Esophagus muscularis mucosa (tissue), 4 donors: Measurements from ENCODE around the gene LDHD. TPM values are rescaled to one million over a fixed set of nuclear protein-coding genes. Genes with fewer than 3 reads are reported as not detected.

Source experiments
- DNase-seq: peaks from one replicate; pipeline ENCODE4 v3.0.0-alpha.2; 2017; ENCODE audit errors: extremely low spot score
- H3K27ac ChIP-seq, 4 donors: fragments of 200-600 bp; sonication (generic); replicated peaks in 1 of 4; 1 replicate in 3 of 4; 2 replicates in 1 of 4; pipeline ENCODE4 v1.5.1; 2016 to 2019; ENCODE audit warnings: mild to moderate bottlenecking in 1 of 4
- H3K27me3 ChIP-seq, 4 donors: fragments of 200-600 bp; sonication (generic); one replicate each; pipeline versions ENCODE4 v1.5.1 to v1.6.0; 2016 to 2019
- H3K36me3 ChIP-seq, 4 donors: fragments of 200-600 bp; sonication (generic); one replicate each; pipeline ENCODE4 v1.5.1; 2016 to 2019
- H3K4me1 ChIP-seq, 4 donors: fragments of 200-600 bp; sonication (generic); one replicate each; pipeline ENCODE4 v1.5.1; 2016 to 2019
- H3K4me3 ChIP-seq, 4 donors: fragments of 200-600 bp; sonication (generic); 1 replicate in 2 of 4; 2 replicates in 2 of 4; pipeline ENCODE4 v1.5.1; 2016 to 2019; ENCODE audit warnings: mild to moderate bottlenecking in 4 of 4, moderate library complexity in 1 of 4
- H3K9me3 ChIP-seq, 4 donors: fragments of 200-600 bp; sonication (generic); 1 replicate in 3 of 4; 2 replicates in 1 of 4; pipeline ENCODE4 v1.5.1; 2016 to 2019
- CTCF ChIP-seq, 3 experiments: fragments of 200-600 bp in 2 of 3; fragments of 450-650 bp in 1 of 3; sonication (generic) in 2 of 3; IDR thresholded peaks; one replicate each; pipeline ENCODE4 v1.5.1; 2017 to 2019; ENCODE audit warnings: antibody characterized with exemption in 3 of 3, mild to moderate bottlenecking in 2 of 3, moderate library complexity in 1 of 3
- EP300 ChIP-seq: sonication (generic); formaldehyde crosslinking; IDR thresholded peaks from one replicate; pipeline ENCODE4 v1.6.1; 2017; ENCODE audit warnings: antibody characterized with exemption
- POLR2A ChIP-seq: fragments of 450-650 bp; IDR thresholded peaks from one replicate; pipeline ENCODE4 v1.6.1; 2017; ENCODE audit warnings: antibody characterized with exemption, moderate library complexity, mild to moderate bottlenecking, low read depth
- POLR2AphosphoS5 ChIP-seq, 2 donors: sonication (generic); formaldehyde crosslinking; IDR thresholded peaks; one replicate each; pipeline ENCODE4 v1.6.1; 2017; ENCODE audit warnings: antibody characterized with exemption in 2 of 2
- WGBS: methylation state at CpG from one replicate; pipeline ENCODE4 v1.1.5; 2018; 5-methylcytosine and 5-hydroxymethylcytosine counted together
- intact Hi-C: fragments of 100-400 bp; cut with DNase I; formaldehyde crosslinking; loops from one replicate; pipeline ENCODE4 v1.15.1; 2023
- total RNA-seq, 4 donors: library from RNA; depleted of rRNA; stranded (reverse); fragments of >200 nt; gene quantifications; one replicate each; pipeline versions ENCODE4 v1.1.0 to v1.2.1, GENCODE V29; 2016

LDHD gene
- total RNA-seq, 4 donors from 2014 or later: 6.7 to 13.2 (median 8.7) TPM

GRCh38 chr16:75080205-75081029 lies 36.2 kb downstream of the LDHD start:
- Histone ChIP-seq H3K4me1 (peaks cover 2 to 53% (median 26%) of the 10 kb centered on the region in 4 donors), H3K27ac (no peak overlapping the region), H3K36me3 (no peaks in the 10 kb centered on the region), H3K27me3 (no peaks in the 10 kb centered on the region), H3K4me3 (no peak overlapping the region), H3K9me3 (no peaks in the 10 kb centered on the region)
- 94% methylated on average over 8 of the region's 8 CpGs for WGBS
- intact Hi-C loops: no loop called here
- DNase-seq: no peak
- TF ChIP-seq EP300 (no peak), POLR2AphosphoS5 (IDR thresholded peaks at IDR 0.05) (no peak), CTCF (IDR thresholded peaks at IDR 0.05) (no peak), POLR2A (no peak)

- no peaks in the 10 kb centered on the region for H3K9me3 ChIP-seq
- H3K27ac ChIP-seq: no peak overlapping the region
- no peaks in the 10 kb centered on the region for H3K36me3 ChIP-seq
- H3K27me3 ChIP-seq: no peaks in the 10 kb centered on the region
- no peak overlapping the region for H3K4me3 ChIP-seq
- intact Hi-C loops: no loop called here
- no peak for DNase-seq
- no peak for TF ChIP-seq POLR2AphosphoS5 (IDR thresholded peaks at IDR 0.05)
- TF ChIP-seq EP300: no peak
- TF ChIP-seq CTCF (IDR thresholded peaks at IDR 0.05): no peak
- TF ChIP-seq POLR2A: no peak
- H3K4me1 ChIP-seq: peaks cover 10 to 54% (median 31%) of the 10 kb centered on the region in 4 donors
- 93% methylated on average over 7 of the region's 7 CpGs for WGBS
Observed at GRCh38 chr16:75079346-75079926, 37.1 kb downstream of the LDHD start.

- intact Hi-C loops: no loop called here
- 94% methylated on average over 8 of the region's 8 CpGs for WGBS
- Histone ChIP-seq H3K4me3 (no peak overlapping the region), H3K36me3 (no peaks in the 10 kb centered on the region), H3K27me3 (no peaks in the 10 kb centered on the region), H3K27ac (no peak overlapping the region), H3K9me3 (no peaks in the 10 kb centered on the region), H3K4me1 (peaks cover 10 to 53% (median 30%) of the 10 kb centered on the region in 4 donors)
- no peak for DNase-seq
- TF ChIP-seq POLR2AphosphoS5 (IDR thresholded peaks at IDR 0.05) (no peak), POLR2A (no peak), CTCF (IDR thresholded peaks at IDR 0.05) (no peak), EP300 (no peak)
Observed at GRCh38 chr16:75078886-75079285, 37.7 kb downstream of the LDHD start.

GRCh38 chr16:75075688-75076268 lies 40.8 kb downstream of the LDHD start:
- Histone ChIP-seq H3K27me3 (no peaks in the 10 kb centered on the region), H3K4me1 (peaks cover 7 to 34% (median 19%) of the 10 kb centered on the region in 4 donors), H3K4me3 (no peak overlapping the region), H3K9me3 (no peaks in the 10 kb centered on the region), H3K27ac (no peak overlapping the region), H3K36me3 (no peaks in the 10 kb centered on the region)
- WGBS: 73% methylated on average over 3 of the region's 3 CpGs
- intact Hi-C loops: no loop called here
- DNase-seq: no peak
- no peak for TF ChIP-seq EP300
- no peak for TF ChIP-seq POLR2A
- no peak for TF ChIP-seq CTCF (IDR thresholded peaks at IDR 0.05)
- no peak for TF ChIP-seq POLR2AphosphoS5 (IDR thresholded peaks at IDR 0.05)
